Ascending aorta (tissue), 2 donors: ENCODE results near the gene KCNE4. TPM values are rescaled to one million over a fixed set of nuclear protein-coding genes. Genes with fewer than 3 reads are reported as not detected.

Experiments used
- DNase-seq, 2 donors: peaks; one replicate each; pipeline ENCODE4 v3.0.0-alpha.2; 2019; ENCODE audit warnings: low spot score in 2 of 2
- H3K27ac ChIP-seq, 2 donors: fragments of 200-600 bp; sonication (generic); one replicate each; pipeline ENCODE4 v1.5.1; 2016 to 2017; ENCODE audit warnings: mild to moderate bottlenecking in 1 of 2
- H3K27me3 ChIP-seq: fragments of 200-600 bp; sonication (generic); one replicate; pipeline ENCODE4 v1.5.1; 2017
- H3K36me3 ChIP-seq, 2 donors: fragments of 200-600 bp; sonication (generic); one replicate each; pipeline ENCODE4 v1.5.1; 2016
- H3K4me1 ChIP-seq, 2 donors: fragments of 200-600 bp; sonication (generic); one replicate each; pipeline ENCODE4 v1.5.1; 2016 to 2017; ENCODE audit warnings: mild to moderate bottlenecking in 1 of 2
- H3K4me3 ChIP-seq, 2 donors: fragments of 200-600 bp; sonication (generic); one replicate each; pipeline ENCODE4 v1.5.1; 2016 to 2017; ENCODE audit warnings: mild to moderate bottlenecking in 1 of 2
- H3K9me3 ChIP-seq, 2 donors: fragments of 200-600 bp; sonication (generic); one replicate each; pipeline ENCODE4 v1.5.1; 2016
- CTCF ChIP-seq, 3 experiments: fragments of 200-600 bp in 2 of 3; fragments of 450-650 bp in 1 of 3; sonication (generic) in 2 of 3; IDR thresholded peaks; one replicate each; pipeline ENCODE4 v1.5.1; 2016 to 2019; ENCODE audit warnings: antibody characterized with exemption in 3 of 3, mild to moderate bottlenecking in 1 of 3, moderate library complexity in 1 of 3
- intact Hi-C: fragments of 100-400 bp; cut with DNase I; formaldehyde crosslinking; loops from one replicate; pipeline ENCODE4 v1.15.1; 2023
- total RNA-seq: library from RNA; depleted of rRNA; stranded (reverse); fragments of >200 nt; gene quantifications from one replicate; pipeline ENCODE4 v1.1.0, GENCODE V29; 2016

The KCNE4 gene
- total RNA-seq, 1 donor from 2014 or later: 18.3 TPM

GRCh38 chr2:223034221-223034975 lies 17.6 kb upstream of the KCNE4 start:
- intact Hi-C loops: no loop called here
- no peak for TF ChIP-seq CTCF (IDR thresholded peaks at IDR 0.05)
- H3K4me3 ChIP-seq: no peak overlapping the region
- no peaks in the 10 kb centered on the region for H3K27me3 ChIP-seq
- no peaks in the 10 kb centered on the region for H3K36me3 ChIP-seq
- H3K27ac ChIP-seq: no peak overlapping the region
- no peaks in the 10 kb centered on the region for H3K4me1 ChIP-seq
- no peaks in the 10 kb centered on the region for H3K9me3 ChIP-seq
- DNase-seq: no peak

GRCh38 chr2:223036790-223037444 lies 15.1 kb upstream of the KCNE4 start:
- no peak for DNase-seq
- Histone ChIP-seq H3K36me3 (no peaks in the 10 kb centered on the region), H3K27ac (no peak overlapping the region), H3K27me3 (no peaks in the 10 kb centered on the region), H3K9me3 (no peaks in the 10 kb centered on the region), H3K4me3 (no peak overlapping the region), H3K4me1 (peaks cover 3 to 6% of the 10 kb centered on the region in 2 donors)
- no peak for TF ChIP-seq CTCF (IDR thresholded peaks at IDR 0.05)
- intact Hi-C loops: no loop called here

- TF ChIP-seq CTCF (IDR thresholded peaks at IDR 0.05): no peak
- H3K4me3 ChIP-seq: no peak overlapping the region
- intact Hi-C loops: no loop called here
Observed at GRCh38 chr2:223037445-223037800, 14.6 kb upstream of the KCNE4 start.

GRCh38 chr2:223039618-223040017 lies 12.4 kb upstream of the KCNE4 start:
- DNase-seq: no peak
- Histone ChIP-seq H3K4me1 (peaks cover 3 to 6% of the 10 kb centered on the region in 2 donors), H3K36me3 (no peaks in the 10 kb centered on the region), H3K9me3 (no peaks in the 10 kb centered on the region), H3K27ac (no peak overlapping the region), H3K27me3 (no peaks in the 10 kb centered on the region), H3K4me3 (no peak overlapping the region)
- intact Hi-C loops: no loop called here
- no peak for TF ChIP-seq CTCF (IDR thresholded peaks at IDR 0.05)

More at GRCh38 chr2:223037445-223037800, 14.6 kb upstream of the KCNE4 start:
- Histone ChIP-seq H3K36me3 (no peaks in the 10 kb centered on the region), H3K27ac (no peak overlapping the region), H3K4me1 (peaks cover 3 to 6% of the 10 kb centered on the region in 2 donors), H3K27me3 (no peaks in the 10 kb centered on the region), H3K9me3 (no peaks in the 10 kb centered on the region)
- DNase-seq: no peak

- TF ChIP-seq CTCF (IDR thresholded peaks at IDR 0.05): no peak
- intact Hi-C loops: no loop called here
Observed at GRCh38 chr2:223040527-223040926, 11.5 kb upstream of the KCNE4 start.

More at GRCh38 chr2:223040527-223040926, 11.5 kb upstream of the KCNE4 start:
- Histone ChIP-seq H3K4me1 (peaks cover 3 to 6% of the 10 kb centered on the region in 2 donors), H3K4me3 (no peak overlapping the region), H3K27ac (no peak overlapping the region), H3K9me3 (no peaks in the 10 kb centered on the region), H3K36me3 (no peaks in the 10 kb centered on the region), H3K27me3 (no peaks in the 10 kb centered on the region)
- no peak for DNase-seq
